PFSK-1 (cell line): ENCODE data around the gene COX8A.

Experiments used
- FOXP2 ChIP-seq: optimal IDR thresholded peaks from 2 replicates; pipeline ENCODE3; 2011; ENCODE audit warnings: borderline replicate concordance, control low read depth, inconsistent platforms; ENCODE audit not compliant: insufficient read depth; ENCODE audit errors: extremely low read length, extremely low read depth
- POLR2AphosphoS5 ChIP-seq: IDR thresholded peaks from 2 replicates; pipeline ENCODE4 v1.6.1; 2012; ENCODE audit warnings: low read depth, mild to moderate bottlenecking, control low read depth, low read length, moderate library complexity
- SIN3A ChIP-seq: IDR thresholded peaks from 2 replicates; pipeline ENCODE4 v1.6.1; 2012; ENCODE audit warnings: mild to moderate bottlenecking, low read length, moderate library complexity, borderline replicate concordance; ENCODE audit not compliant: insufficient read depth
- TAF1 ChIP-seq: IDR thresholded peaks from 2 replicates; pipeline ENCODE4 v1.6.1; 2012; ENCODE audit warnings: low read length, control low read depth, borderline replicate concordance; ENCODE audit not compliant: insufficient read depth
- TF ChIP-seq, protein P1 (sequence below), 2 experiments: IDR thresholded peaks; 2 replicates each; pipeline versions ENCODE4 v1.6.1 to v1.8.0; 2011 to 2012; ENCODE audit warnings: low read depth in 2 of 2, low read length in 2 of 2, control low read depth in 1 of 2, inconsistent platforms in 1 of 2, mild to moderate bottlenecking in 1 of 2, moderate library complexity in 1 of 2; ENCODE audit not compliant: insufficient read depth in 1 of 2

Gene COX8A

GRCh38 chr11:63945477-63946163, 28.8 kb upstream of the COX8A start:
- TF ChIP-seq TAF1: no peak

DNA sequence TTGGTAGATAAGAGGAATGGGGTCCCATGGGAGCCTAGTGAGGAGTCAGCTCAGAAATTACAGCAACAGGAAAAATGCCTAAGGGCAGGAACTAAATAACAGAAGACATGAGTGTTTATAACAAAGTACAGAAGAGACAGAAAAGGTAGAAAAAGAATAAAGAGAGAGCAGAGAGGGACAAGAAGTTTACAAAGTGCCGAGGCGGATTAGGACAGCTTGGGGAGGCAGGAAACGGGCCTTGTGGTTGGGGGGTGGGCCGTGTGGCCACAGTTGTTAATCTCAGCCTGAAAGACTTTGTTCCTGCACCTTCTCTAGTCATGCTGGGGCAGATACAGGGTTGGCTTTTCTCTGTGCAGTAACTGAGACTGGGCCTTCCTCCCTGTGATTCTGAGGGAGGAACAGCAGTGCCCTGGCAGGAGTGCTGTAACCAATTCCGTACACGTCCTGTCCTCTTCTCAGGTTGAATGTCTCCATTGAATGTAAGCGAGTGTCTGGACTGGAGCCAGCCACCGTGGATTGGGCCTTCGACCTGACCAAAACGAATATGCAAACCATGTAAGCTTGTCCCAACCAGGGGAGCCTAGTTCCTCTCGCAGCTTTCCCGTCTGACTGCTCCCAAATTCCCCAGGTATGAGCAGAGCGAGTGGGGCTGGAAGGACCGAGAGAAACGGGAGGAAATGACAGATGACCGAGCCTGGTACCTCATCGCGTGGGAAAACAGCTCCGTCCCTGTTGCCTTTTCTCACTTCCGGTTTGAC, 22.5 kb upstream of the COX8A start:
- TF ChIP-seq TAF1 (no peak), FOXP2 (no peak), SIN3A (no peak), POLR2AphosphoS5 (no peak)
- TF ChIP-seq, protein P1, sequence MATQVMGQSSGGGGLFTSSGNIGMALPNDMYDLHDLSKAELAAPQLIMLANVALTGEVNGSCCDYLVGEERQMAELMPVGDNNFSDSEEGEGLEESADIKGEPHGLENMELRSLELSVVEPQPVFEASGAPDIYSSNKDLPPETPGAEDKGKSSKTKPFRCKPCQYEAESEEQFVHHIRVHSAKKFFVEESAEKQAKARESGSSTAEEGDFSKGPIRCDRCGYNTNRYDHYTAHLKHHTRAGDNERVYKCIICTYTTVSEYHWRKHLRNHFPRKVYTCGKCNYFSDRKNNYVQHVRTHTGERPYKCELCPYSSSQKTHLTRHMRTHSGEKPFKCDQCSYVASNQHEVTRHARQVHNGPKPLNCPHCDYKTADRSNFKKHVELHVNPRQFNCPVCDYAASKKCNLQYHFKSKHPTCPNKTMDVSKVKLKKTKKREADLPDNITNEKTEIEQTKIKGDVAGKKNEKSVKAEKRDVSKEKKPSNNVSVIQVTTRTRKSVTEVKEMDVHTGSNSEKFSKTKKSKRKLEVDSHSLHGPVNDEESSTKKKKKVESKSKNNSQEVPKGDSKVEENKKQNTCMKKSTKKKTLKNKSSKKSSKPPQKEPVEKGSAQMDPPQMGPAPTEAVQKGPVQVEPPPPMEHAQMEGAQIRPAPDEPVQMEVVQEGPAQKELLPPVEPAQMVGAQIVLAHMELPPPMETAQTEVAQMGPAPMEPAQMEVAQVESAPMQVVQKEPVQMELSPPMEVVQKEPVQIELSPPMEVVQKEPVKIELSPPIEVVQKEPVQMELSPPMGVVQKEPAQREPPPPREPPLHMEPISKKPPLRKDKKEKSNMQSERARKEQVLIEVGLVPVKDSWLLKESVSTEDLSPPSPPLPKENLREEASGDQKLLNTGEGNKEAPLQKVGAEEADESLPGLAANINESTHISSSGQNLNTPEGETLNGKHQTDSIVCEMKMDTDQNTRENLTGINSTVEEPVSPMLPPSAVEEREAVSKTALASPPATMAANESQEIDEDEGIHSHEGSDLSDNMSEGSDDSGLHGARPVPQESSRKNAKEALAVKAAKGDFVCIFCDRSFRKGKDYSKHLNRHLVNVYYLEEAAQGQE (IDR thresholded peaks at IDR 0.05; ENCODE audit: insufficient read depth in 1 of 2, low read depth in 2 of 2, low read length in 2 of 2): no peak

DNA sequence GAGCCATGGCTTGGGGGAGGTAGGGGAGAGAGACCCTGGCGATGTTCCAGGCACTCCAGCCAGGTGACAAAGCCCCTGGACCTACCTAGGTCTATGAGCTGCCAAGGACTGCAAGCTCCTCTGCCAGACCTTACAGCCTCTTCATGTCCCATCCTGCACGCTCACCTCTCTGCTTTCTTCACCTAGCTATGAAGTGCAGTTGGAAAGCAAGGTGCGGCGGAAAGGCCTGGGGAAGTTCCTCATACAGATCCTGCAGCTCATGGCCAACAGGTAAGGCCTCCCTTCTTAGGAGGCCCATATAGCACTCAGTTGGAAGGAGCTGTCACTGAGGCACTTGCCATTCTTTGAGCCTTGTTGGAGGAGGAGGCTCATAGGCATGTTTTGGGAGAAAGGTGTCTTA, 21.9 kb upstream of the COX8A start:
- TF ChIP-seq FOXP2 (no peak), TAF1 (no peak), SIN3A (no peak), POLR2AphosphoS5 (no peak)
- TF ChIP-seq, protein P1 (IDR thresholded peaks at IDR 0.05; ENCODE audit: insufficient read depth in 1 of 2, low read depth in 2 of 2, low read length in 2 of 2): no peak

DNA sequence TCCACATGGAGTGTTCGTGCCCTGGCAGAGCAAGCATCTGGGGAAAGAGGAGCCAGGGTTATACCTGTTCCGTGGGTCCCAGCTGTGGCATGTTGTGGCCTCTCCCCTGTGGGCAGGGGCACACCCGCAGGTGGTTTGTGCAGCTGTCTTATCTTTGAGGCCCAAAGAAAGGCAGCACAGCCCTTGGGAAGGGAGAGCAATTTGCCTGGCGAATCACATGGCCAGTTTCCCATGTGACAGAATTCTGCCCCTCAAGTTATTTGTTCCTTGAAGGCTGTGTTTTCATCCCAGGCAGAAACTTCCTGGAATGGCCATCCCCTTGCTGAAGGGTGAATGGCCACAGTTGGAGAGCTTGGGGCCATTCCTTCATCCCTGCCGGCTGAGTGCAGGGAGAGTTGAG, 16.4 kb upstream of the COX8A start:
- TF ChIP-seq TAF1 (no peak), POLR2AphosphoS5 (no peak), FOXP2 (no peak), SIN3A (no peak)
- TF ChIP-seq, protein P1 (IDR thresholded peaks at IDR 0.05; ENCODE audit: insufficient read depth in 1 of 2, low read depth in 2 of 2, low read length in 2 of 2): no peak

DNA sequence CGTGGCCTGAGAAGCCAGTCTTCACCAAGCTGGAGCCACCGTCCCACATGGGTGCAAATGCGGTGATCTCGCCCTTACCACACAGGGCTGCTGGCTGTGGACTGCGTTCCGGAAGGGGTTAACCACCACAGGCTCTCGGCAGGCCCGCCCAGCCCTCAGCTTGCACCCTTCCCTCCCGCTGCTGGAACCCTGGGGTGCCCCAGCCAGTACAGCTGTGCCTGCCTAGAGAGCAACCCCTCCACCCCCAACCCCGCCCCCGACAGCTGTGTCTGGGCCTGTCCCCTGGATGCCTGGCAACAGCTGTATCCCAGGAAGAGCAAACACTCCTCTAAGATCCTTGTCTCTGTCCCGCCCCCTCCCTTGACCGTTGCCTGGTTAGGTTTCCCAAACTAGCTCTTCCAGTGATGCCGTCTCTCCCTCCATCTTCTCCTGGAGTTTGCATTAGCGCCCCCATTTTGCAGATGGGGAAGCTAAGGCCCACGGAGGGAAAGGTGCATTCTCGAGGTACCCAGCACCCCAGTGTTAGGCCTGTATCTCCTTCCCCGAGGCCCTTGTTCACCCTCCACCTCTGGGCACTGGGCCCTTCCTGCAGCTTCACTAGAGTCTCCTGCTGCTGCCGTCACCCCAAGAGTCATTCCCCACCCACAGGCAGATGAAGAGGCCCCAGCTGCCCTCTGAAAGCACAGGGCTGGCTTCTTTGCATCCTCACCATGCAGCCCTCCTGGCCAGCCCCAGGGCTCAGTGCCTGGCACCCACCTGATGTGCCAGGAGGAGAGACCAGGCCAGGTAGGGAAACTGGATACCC, 12.6 kb upstream of the COX8A start:
- TF ChIP-seq, protein P1 (IDR thresholded peaks at IDR 0.05; ENCODE audit: insufficient read depth in 1 of 2, low read depth in 2 of 2, low read length in 2 of 2): no peak
- TF ChIP-seq FOXP2: no peak
- no peak for TF ChIP-seq SIN3A
- no peak for TF ChIP-seq TAF1
- TF ChIP-seq POLR2AphosphoS5: no peak
